SK-N-SH (cell line): Measurements from ENCODE around the gene LARGE2. TPM values are rescaled to one million over a fixed set of nuclear protein-coding genes. Genes with fewer than 3 reads are reported as not detected.

Experiments used
- CTCF ChIA-PET: fragments of 300-600, 350-600 bp; formaldehyde crosslinking; extraction: SDS; loops from one replicate; lab custom pipeline; 2021; lab: Yijun Ruan, JAX
- POLR2A ChIA-PET: fragments of 350-600 bp; sonication (Branson Sonifier 250); formaldehyde crosslinking; extraction: SDS; loops from one replicate; lab custom pipeline; 2020; ENCODE audit warnings: antibody characterized with exemption, inconsistent platforms; lab: Yijun Ruan, JAX
- DNase-seq: peaks from one replicate; pipeline ENCODE4 v3.0.0; 2012
- H2AFZ ChIP-seq: fragments of 200-600 bp; sonication (generic); 2 replicates; pipeline ENCODE4 v1.8.1; 2016; ENCODE audit warnings: antibody characterized with exemption, mild to moderate bottlenecking, low read depth
- H3F3A ChIP-seq: fragments of 200-600 bp; sonication (generic); replicated peaks from 2 replicates; pipeline ENCODE3; 2016; ENCODE audit warnings: antibody characterized with exemption, mild to moderate bottlenecking; ENCODE audit not compliant: insufficient read depth
- H3K27ac ChIP-seq, 2 experiments: fragments of 200-500 bp in 1 of 2; fragments of 200-600 bp in 1 of 2; sonication (Bioruptor generic) in 1 of 2; sonication (generic), shearing (Covaris generic) in 1 of 2; 2 replicates each; pipeline versions ENCODE4 v1.5.1 to v1.6.1; 2014 to 2016; ENCODE audit warnings: low read depth in 2 of 2, inconsistent platforms in 1 of 2, low read length in 1 of 2, mild to moderate bottlenecking in 1 of 2, mixed read lengths in 1 of 2
- H3K27me3 ChIP-seq: fragments of 200-600 bp; sonication (generic), shearing (Covaris generic); 2 replicates; pipeline ENCODE4 v1.6.1; 2016; ENCODE audit warnings: mixed run types; ENCODE audit not compliant: insufficient read depth
- H3K36me3 ChIP-seq, 2 experiments: fragments of 200-500 bp in 1 of 2; fragments of 200-600 bp in 1 of 2; sonication (Bioruptor generic) in 1 of 2; sonication (generic) in 1 of 2; replicated peaks in 1 of 2; 2 replicates each; pipeline versions ENCODE3 to v1.5.1; 2014 to 2016; ENCODE audit warnings: low read length in 1 of 2, mild to moderate bottlenecking in 1 of 2; ENCODE audit not compliant: insufficient read depth in 2 of 2, control insufficient read depth in 1 of 2
- H3K4me1 ChIP-seq, 2 experiments: fragments of 200-500 bp in 1 of 2; fragments of 200-600 bp in 1 of 2; sonication (Bioruptor generic) in 1 of 2; sonication (generic), shearing (Covaris generic) in 1 of 2; 2 replicates each; pipeline versions ENCODE4 v1.5.1 to v1.6.1; 2014 to 2016; ENCODE audit warnings: low read depth in 1 of 2, low read length in 1 of 2, mixed run types in 1 of 2; ENCODE audit not compliant: insufficient read depth in 2 of 2, control insufficient read depth in 1 of 2
- H3K4me2 ChIP-seq: fragments of 200-600 bp; sonication (generic), shearing (Covaris generic); 2 replicates; pipeline ENCODE4 v1.6.1; 2017; ENCODE audit warnings: mixed run types
- H3K4me3 ChIP-seq, 2 experiments: fragments of 200-500 bp in 1 of 2; fragments of 200-600 bp in 1 of 2; sonication (Bioruptor generic) in 1 of 2; sonication (generic), shearing (Covaris generic) in 1 of 2; 2 replicates each; pipeline versions ENCODE4 v1.5.1 to v1.8.1; 2014 to 2016; ENCODE audit warnings: low read depth in 2 of 2, inconsistent platforms in 1 of 2, low read length in 1 of 2, mild to moderate bottlenecking in 1 of 2, mixed read lengths in 1 of 2, moderate library complexity in 1 of 2
- H3K79me2 ChIP-seq: fragments of 200-600 bp; sonication (generic); 2 replicates; pipeline ENCODE4 v1.8.1; 2017; ENCODE audit warnings: mild to moderate bottlenecking; ENCODE audit not compliant: insufficient read depth
- H3K9ac ChIP-seq: fragments of 200-600 bp; sonication (generic); 2 replicates; pipeline ENCODE4 v1.6.1; 2017; ENCODE audit warnings: mixed run types
- H3K9me2 ChIP-seq: fragments of 200-600 bp; sonication (generic); 2 replicates; pipeline ENCODE4 v1.6.1; 2017; ENCODE audit warnings: mixed run types
- H3K9me3 ChIP-seq: fragments of 200-600 bp; sonication (generic); 2 replicates; pipeline ENCODE4 v1.6.1; 2017; ENCODE audit warnings: mixed run types, mild to moderate bottlenecking, moderate library complexity
- H4K20me1 ChIP-seq: fragments of 200-600 bp; sonication (generic); 2 replicates; pipeline ENCODE4 v1.6.1; 2017; ENCODE audit warnings: mild to moderate bottlenecking, mixed run types; ENCODE audit not compliant: insufficient read depth
- EP300 ChIP-seq, 2 experiments: IDR thresholded peaks; 2 replicates each; pipeline versions ENCODE4 v1.4.0 to v1.6.1; 2012; ENCODE audit warnings: borderline replicate concordance in 1 of 2, low read depth in 1 of 2, low read length in 1 of 2
- FOXM1 ChIP-seq: IDR thresholded peaks from 2 replicates; pipeline ENCODE4 v1.4.0; 2012; ENCODE audit warnings: low read depth, mild to moderate bottlenecking
- MEF2A ChIP-seq: IDR thresholded peaks from 2 replicates; pipeline ENCODE4 v1.4.0; 2012; ENCODE audit warnings: low read depth, borderline replicate concordance
- NFIC ChIP-seq: IDR thresholded peaks from 2 replicates; pipeline ENCODE4 v1.4.0; 2012; ENCODE audit warnings: borderline replicate concordance
- WGBS: methylation state at CpG from one replicate; pipeline ENCODE4 v1.1.6; 2017; ENCODE audit warnings: low lambda C conversion rate; 5-methylcytosine and 5-hydroxymethylcytosine counted together
- polyA plus RNA-seq, 3 experiments: library from polyadenylated mRNA; depleted of rRNA; stranded (reverse); fragments of >200 nt; gene quantifications; 2 replicates each; pipeline ENCODE4 v1.2.3, GENCODE V29; 2012
- TF ChIP-seq, protein P1 (sequence below): IDR thresholded peaks from 2 replicates; pipeline ENCODE4; 2012
- TF ChIP-seq, protein P2 (sequence below): IDR thresholded peaks from 2 replicates; pipeline ENCODE4 v1.4.0; 2012; ENCODE audit warnings: low read depth
- TF ChIP-seq, protein P3 (sequence below): IDR thresholded peaks from 2 replicates; pipeline ENCODE4 v1.4.0; 2012; ENCODE audit warnings: low read depth, borderline replicate concordance
- TF ChIP-seq, protein P4 (sequence below): IDR thresholded peaks from 2 replicates; pipeline ENCODE4 v1.6.1; 2012; ENCODE audit warnings: mild to moderate bottlenecking, low read depth, low read length, moderate library complexity

The LARGE2 gene
- polyA plus RNA-seq, 1 of the 3 experiments (the other 2 are of a cell fraction): 2.4 TPM

DNA sequence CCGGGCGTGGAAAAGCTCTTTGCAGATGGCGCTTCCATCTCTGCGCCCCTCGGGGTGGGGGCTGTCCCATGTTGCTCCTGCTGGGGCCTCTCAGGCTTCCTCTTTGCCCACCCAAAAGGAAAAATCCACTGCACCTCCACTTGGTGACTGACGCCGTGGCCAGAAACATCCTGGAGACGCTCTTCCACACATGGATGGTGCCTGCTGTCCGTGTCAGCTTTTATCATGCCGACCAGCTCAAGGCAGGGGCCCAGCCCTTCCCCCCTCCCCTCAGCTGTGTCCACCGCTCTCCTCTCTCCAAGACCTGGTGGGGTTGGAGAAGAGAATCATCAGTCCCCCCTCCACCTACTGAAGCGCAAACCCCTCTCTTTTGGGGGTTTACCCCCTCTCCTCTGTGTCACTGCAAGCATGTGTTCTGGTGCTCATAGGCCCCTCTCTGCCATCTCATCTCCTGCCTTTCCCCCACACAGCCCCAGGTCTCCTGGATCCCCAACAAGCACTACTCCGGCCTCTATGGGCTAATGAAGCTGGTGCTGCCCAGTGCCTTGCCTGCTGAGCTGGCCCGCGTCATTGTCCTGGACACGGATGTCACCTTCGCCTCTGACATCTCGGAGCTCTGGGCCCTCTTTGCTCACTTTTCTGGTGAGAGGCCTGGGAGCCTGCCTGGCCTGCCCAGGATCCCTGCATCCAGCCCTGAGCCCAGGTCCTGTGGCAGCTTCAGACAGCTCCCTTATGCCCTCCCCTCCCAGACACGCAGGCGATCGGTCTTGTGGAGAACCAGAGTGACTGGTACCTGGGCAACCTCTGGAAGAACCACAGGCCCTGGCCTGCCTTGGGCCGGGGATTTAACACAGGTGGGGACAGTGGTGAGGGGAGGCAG lies 1.8 kb downstream of the LARGE2 start (continued):
- TF ChIP-seq, protein P1, sequence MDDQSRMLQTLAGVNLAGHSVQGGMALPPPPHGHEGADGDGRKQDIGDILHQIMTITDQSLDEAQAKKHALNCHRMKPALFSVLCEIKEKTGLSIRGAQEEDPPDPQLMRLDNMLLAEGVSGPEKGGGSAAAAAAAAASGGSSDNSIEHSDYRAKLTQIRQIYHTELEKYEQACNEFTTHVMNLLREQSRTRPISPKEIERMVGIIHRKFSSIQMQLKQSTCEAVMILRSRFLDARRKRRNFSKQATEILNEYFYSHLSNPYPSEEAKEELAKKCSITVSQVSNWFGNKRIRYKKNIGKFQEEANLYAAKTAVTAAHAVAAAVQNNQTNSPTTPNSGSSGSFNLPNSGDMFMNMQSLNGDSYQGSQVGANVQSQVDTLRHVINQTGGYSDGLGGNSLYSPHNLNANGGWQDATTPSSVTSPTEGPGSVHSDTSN: no peak
- TF ChIP-seq, protein P2, sequence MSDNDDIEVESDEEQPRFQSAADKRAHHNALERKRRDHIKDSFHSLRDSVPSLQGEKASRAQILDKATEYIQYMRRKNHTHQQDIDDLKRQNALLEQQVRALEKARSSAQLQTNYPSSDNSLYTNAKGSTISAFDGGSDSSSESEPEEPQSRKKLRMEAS: no peak
- TF ChIP-seq, protein P3, sequence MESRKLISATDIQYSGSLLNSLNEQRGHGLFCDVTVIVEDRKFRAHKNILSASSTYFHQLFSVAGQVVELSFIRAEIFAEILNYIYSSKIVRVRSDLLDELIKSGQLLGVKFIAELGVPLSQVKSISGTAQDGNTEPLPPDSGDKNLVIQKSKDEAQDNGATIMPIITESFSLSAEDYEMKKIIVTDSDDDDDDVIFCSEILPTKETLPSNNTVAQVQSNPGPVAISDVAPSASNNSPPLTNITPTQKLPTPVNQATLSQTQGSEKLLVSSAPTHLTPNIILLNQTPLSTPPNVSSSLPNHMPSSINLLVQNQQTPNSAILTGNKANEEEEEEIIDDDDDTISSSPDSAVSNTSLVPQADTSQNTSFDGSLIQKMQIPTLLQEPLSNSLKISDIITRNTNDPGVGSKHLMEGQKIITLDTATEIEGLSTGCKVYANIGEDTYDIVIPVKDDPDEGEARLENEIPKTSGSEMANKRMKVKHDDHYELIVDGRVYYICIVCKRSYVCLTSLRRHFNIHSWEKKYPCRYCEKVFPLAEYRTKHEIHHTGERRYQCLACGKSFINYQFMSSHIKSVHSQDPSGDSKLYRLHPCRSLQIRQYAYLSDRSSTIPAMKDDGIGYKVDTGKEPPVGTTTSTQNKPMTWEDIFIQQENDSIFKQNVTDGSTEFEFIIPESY: no peak
- TF ChIP-seq EP300 (IDR thresholded peaks at IDR 0.05; ENCODE audit: borderline replicate concordance in 1 of 2, low read depth in 1 of 2, low read length in 1 of 2): no peak
- TF ChIP-seq FOXM1: no peak
- TF ChIP-seq NFIC: no peak

DNA sequence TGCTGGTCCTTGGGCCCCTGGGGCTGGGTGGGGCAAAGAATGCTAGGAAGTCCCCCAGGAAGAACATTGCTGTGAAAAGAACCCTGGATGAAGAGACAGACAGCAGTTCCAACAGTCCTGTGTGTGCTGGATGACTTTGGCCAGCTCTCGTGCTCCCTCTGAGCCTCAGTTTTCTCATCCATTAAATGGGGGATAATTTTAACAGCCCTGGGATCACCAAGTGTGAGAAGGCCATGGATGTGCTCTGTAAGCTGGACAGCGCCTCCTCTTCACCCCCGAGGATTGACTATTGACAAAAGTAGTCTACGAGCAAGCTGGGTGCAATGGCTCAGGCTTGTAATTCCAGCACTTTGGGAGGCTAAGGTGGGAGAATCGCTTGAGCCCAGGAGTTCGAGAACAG lies 2.5 kb downstream of the LARGE2 start:
- Histone ChIP-seq H3K79me2 (no peaks in the 10 kb centered on the region), H3K9me2 (no peaks in the 10 kb centered on the region), H4K20me1 (no peaks in the 10 kb centered on the region), H3K4me3 (no peak overlapping the region), H3K27me3 (no peaks in the 10 kb centered on the region), H3K36me3 (no peaks in the 10 kb centered on the region), H2AFZ (no peak overlapping the region), H3K4me2 (no peak overlapping the region), H3K9ac (no peak overlapping the region), H3K9me3 (no peaks in the 10 kb centered on the region), H3F3A (no peaks in the 10 kb centered on the region), H3K4me1 (no peaks in the 10 kb centered on the region; a peak in 1 of 4 replicates), H3K27ac (no peak overlapping the region)
- DNase-seq: no peak
- POLR2A ChIA-PET: no interaction called here
- CTCF ChIA-PET: interaction anchor here (0.6 to 1.5 kb wide), 3 partner anchors 19 to 82 kb away, joined by 3 to 8 read pairs (median 4); no protein-coding TSS in a partner anchor
- TF ChIP-seq, protein P4, sequence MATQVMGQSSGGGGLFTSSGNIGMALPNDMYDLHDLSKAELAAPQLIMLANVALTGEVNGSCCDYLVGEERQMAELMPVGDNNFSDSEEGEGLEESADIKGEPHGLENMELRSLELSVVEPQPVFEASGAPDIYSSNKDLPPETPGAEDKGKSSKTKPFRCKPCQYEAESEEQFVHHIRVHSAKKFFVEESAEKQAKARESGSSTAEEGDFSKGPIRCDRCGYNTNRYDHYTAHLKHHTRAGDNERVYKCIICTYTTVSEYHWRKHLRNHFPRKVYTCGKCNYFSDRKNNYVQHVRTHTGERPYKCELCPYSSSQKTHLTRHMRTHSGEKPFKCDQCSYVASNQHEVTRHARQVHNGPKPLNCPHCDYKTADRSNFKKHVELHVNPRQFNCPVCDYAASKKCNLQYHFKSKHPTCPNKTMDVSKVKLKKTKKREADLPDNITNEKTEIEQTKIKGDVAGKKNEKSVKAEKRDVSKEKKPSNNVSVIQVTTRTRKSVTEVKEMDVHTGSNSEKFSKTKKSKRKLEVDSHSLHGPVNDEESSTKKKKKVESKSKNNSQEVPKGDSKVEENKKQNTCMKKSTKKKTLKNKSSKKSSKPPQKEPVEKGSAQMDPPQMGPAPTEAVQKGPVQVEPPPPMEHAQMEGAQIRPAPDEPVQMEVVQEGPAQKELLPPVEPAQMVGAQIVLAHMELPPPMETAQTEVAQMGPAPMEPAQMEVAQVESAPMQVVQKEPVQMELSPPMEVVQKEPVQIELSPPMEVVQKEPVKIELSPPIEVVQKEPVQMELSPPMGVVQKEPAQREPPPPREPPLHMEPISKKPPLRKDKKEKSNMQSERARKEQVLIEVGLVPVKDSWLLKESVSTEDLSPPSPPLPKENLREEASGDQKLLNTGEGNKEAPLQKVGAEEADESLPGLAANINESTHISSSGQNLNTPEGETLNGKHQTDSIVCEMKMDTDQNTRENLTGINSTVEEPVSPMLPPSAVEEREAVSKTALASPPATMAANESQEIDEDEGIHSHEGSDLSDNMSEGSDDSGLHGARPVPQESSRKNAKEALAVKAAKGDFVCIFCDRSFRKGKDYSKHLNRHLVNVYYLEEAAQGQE: peak; percentile 77
- no peak for TF ChIP-seq MEF2A
- 93% methylated on average over 6 of the region's 6 CpGs for WGBS
